H1 (cell line): ENCODE results near the gene ABHD17B. TPM values are rescaled to one million over a fixed set of nuclear protein-coding genes. Genes with fewer than 3 reads are reported as not detected.

Source experiments
- CTCF ChIA-PET: fragments of 300-600 bp; sonication (Branson Sonifier 250); formaldehyde crosslinking; loops from one replicate; lab custom pipeline; 2021; ENCODE audit not compliant: partially characterized antibody; lab: Charles Lee
- POLR2A ChIA-PET: fragments of 300-600 bp; sonication (Branson Sonifier 250); formaldehyde crosslinking; loops from one replicate; lab custom pipeline; 2021; ENCODE audit warnings: inconsistent platforms; ENCODE audit not compliant: partially characterized antibody; lab: Charles Lee
- DNase-seq, 2 experiments: peaks; one replicate each; pipeline versions ENCODE4 v3.0.0 to v3.0.0-alpha.2; 2010 to 2022; ENCODE audit warnings: low spot score in 2 of 2, low read depth in 1 of 2, mixed read lengths in 1 of 2
- FAIRE-seq: peaks from 2 replicates; lab custom pipeline; 2011; peaks lifted over from hg19 to GRCh38; lab: Jason Lieb, UNC
- H2AFZ ChIP-seq: 2 replicates; pipeline ENCODE4 v1.8.1; 2012; ENCODE audit warnings: low read length, inconsistent platforms
- H2AK5ac ChIP-seq: 2 replicates; pipeline ENCODE4 v1.6.1; 2013; ENCODE audit warnings: low read depth, low read length
- H2BK120ac ChIP-seq: replicated peaks from 2 replicates; pipeline ENCODE3; 2013; ENCODE audit warnings: low read depth, low read length, inconsistent platforms
- H2BK12ac ChIP-seq: 2 replicates; pipeline ENCODE4 v1.6.1; 2013; ENCODE audit warnings: low read depth, low read length
- H2BK15ac ChIP-seq: 2 replicates; pipeline ENCODE4 v1.6.1; 2013; ENCODE audit warnings: low read length
- H2BK20ac ChIP-seq: 2 replicates; pipeline ENCODE4 v1.6.1; 2013; ENCODE audit warnings: low read length
- H2BK5ac ChIP-seq: 2 replicates; pipeline ENCODE4 v1.6.1; 2013; ENCODE audit warnings: low read depth, low read length
- H3K14ac ChIP-seq: 2 replicates; pipeline ENCODE4 v1.6.1; 2013; ENCODE audit warnings: inconsistent platforms; ENCODE audit not compliant: insufficient read length
- H3K18ac ChIP-seq: 2 replicates; pipeline ENCODE4 v1.6.1; 2013; ENCODE audit warnings: low read length; ENCODE audit errors: extremely low read depth
- H3K23ac ChIP-seq: 2 replicates; pipeline ENCODE4 v1.6.1; 2013; ENCODE audit warnings: inconsistent platforms; ENCODE audit not compliant: insufficient read length
- H3K23me2 ChIP-seq: 2 replicates; pipeline ENCODE4 v1.6.1; 2013; ENCODE audit warnings: low read depth, low read length
- H3K27ac ChIP-seq: 2 replicates; pipeline ENCODE4 v1.6.1; 2011; ENCODE audit warnings: low read depth, low read length, inconsistent platforms
- H3K27me3 ChIP-seq, 4 experiments: replicated peaks in 1 of 4; 1 replicate in 1 of 4; 2 replicates in 3 of 4; pipeline versions ENCODE4 v1.6.1 to v1.8.1; 2011 to 2013; ENCODE audit warnings: low read length in 3 of 4, mild to moderate bottlenecking in 3 of 4, inconsistent platforms in 2 of 4, mixed read lengths in 2 of 4, moderate library complexity in 1 of 4; ENCODE audit not compliant: control insufficient read depth in 3 of 4, insufficient read depth in 3 of 4; ENCODE audit errors: extremely low read depth in 1 of 4
- H3K36me3 ChIP-seq, 4 experiments: 2 replicates each; pipeline versions ENCODE4 v1.6.1 to v1.8.1; 2011 to 2013; ENCODE audit warnings: mild to moderate bottlenecking in 4 of 4, low read length in 3 of 4, moderate library complexity in 2 of 4, control low read depth in 1 of 4, inconsistent platforms in 1 of 4; ENCODE audit not compliant: insufficient read depth in 4 of 4, control insufficient read depth in 2 of 4
- H3K4ac ChIP-seq: replicated peaks from 2 replicates; pipeline ENCODE3; 2013; ENCODE audit warnings: low read length, low read depth, mixed read lengths, inconsistent platforms; ENCODE audit not compliant: insufficient read length
- H3K4me1 ChIP-seq, 4 experiments: replicated peaks in 1 of 4; 1 replicate in 1 of 4; 2 replicates in 3 of 4; pipeline versions ENCODE4 v1.6.1 to v1.8.1; 2011 to 2013; ENCODE audit warnings: low read length in 3 of 4, inconsistent platforms in 2 of 4, mixed read lengths in 1 of 4; ENCODE audit not compliant: insufficient read depth in 4 of 4, control insufficient read depth in 3 of 4
- H3K4me2 ChIP-seq, 2 experiments: 2 replicates each; pipeline versions ENCODE4 v1.6.1 to v1.8.1; 2011 to 2013; ENCODE audit warnings: low read depth in 2 of 2, low read length in 2 of 2, control low read depth in 1 of 2, inconsistent platforms in 1 of 2, mild to moderate bottlenecking in 1 of 2; ENCODE audit not compliant: insufficient read depth in 1 of 2
- H3K4me3 ChIP-seq, 4 experiments: fragments of 200-600, 300-600 bp in 1 of 4; sonication (generic), shearing (Covaris generic), sonication (Bioruptor Twin) in 1 of 4; 2 replicates each; pipeline versions ENCODE4 v1.5.1 to v1.8.1; 2011 to 2016; ENCODE audit warnings: low read length in 4 of 4, low read depth in 3 of 4, control low read depth in 2 of 4, inconsistent platforms in 2 of 4, mild to moderate bottlenecking in 2 of 4, mixed read lengths in 1 of 4, moderate library complexity in 1 of 4; ENCODE audit not compliant: insufficient read depth in 2 of 4; ENCODE audit errors: extremely low read depth in 1 of 4
- H3K56ac ChIP-seq: replicated peaks from 2 replicates; pipeline ENCODE3; 2013; ENCODE audit warnings: low read depth, mild to moderate bottlenecking, mixed read lengths, low read length, inconsistent platforms; ENCODE audit not compliant: insufficient read length
- H3K79me1 ChIP-seq: 2 replicates; pipeline ENCODE4 v1.6.1; 2013; ENCODE audit warnings: low read depth, low read length, control low read depth
- H3K79me2 ChIP-seq, 2 experiments: 2 replicates each; pipeline versions ENCODE4 v1.6.1 to v1.8.1; 2012 to 2013; ENCODE audit warnings: low read length in 2 of 2, mild to moderate bottlenecking in 2 of 2, inconsistent platforms in 1 of 2; ENCODE audit not compliant: insufficient read depth in 2 of 2, control insufficient read depth in 1 of 2
- H3K9ac ChIP-seq, 4 experiments: replicated peaks in 1 of 4; 1 replicate in 1 of 4; 2 replicates in 3 of 4; pipeline versions ENCODE4 v1.6.1 to v1.8.1; 2011 to 2013; ENCODE audit warnings: low read depth in 3 of 4, low read length in 3 of 4, control low read depth in 2 of 4, mild to moderate bottlenecking in 2 of 4, moderate library complexity in 2 of 4, inconsistent platforms in 1 of 4; ENCODE audit errors: extremely low read depth in 1 of 4
- H3K9me3 ChIP-seq, 2 experiments: 2 replicates each; pipeline versions ENCODE4 v1.6.1 to v1.8.1; 2012 to 2013; ENCODE audit warnings: mild to moderate bottlenecking in 2 of 2, moderate library complexity in 2 of 2, control low read depth in 1 of 2, inconsistent platforms in 1 of 2, low read depth in 1 of 2, low read length in 1 of 2, mixed read lengths in 1 of 2; ENCODE audit not compliant: insufficient read depth in 2 of 2
- H4K20me1 ChIP-seq, 2 experiments: replicated peaks in 1 of 2; 2 replicates each; pipeline versions ENCODE3 to v1.8.1; 2011 to 2013; ENCODE audit warnings: inconsistent platforms in 2 of 2, low read length in 2 of 2, mild to moderate bottlenecking in 1 of 2; ENCODE audit not compliant: insufficient read depth in 2 of 2, control insufficient read depth in 1 of 2
- H4K5ac ChIP-seq: 2 replicates; pipeline ENCODE4 v1.6.1; 2013; ENCODE audit warnings: low read length, low read depth, mixed read lengths, inconsistent platforms; ENCODE audit not compliant: insufficient read length
- H4K8ac ChIP-seq: 2 replicates; pipeline ENCODE4 v1.8.0; 2013; ENCODE audit warnings: mild to moderate bottlenecking, moderate library complexity, low read length, inconsistent platforms; ENCODE audit not compliant: insufficient read depth; ENCODE audit errors: extremely low read depth
- H4K91ac ChIP-seq: replicated peaks from 2 replicates; pipeline ENCODE3; 2013; ENCODE audit warnings: low read length, mixed read lengths, inconsistent platforms; ENCODE audit not compliant: insufficient read length
- CBX8 ChIP-seq: fragments of 300-800, 300-1000 bp; sonication (generic); IDR thresholded peaks from 2 replicates; pipeline ENCODE4 v1.7.1; 2016; ENCODE audit warnings: low read depth, low read length, borderline replicate concordance
- FOSL1 ChIP-seq: IDR thresholded peaks from 2 replicates; pipeline ENCODE4 v1.6.1; 2011; ENCODE audit warnings: mild to moderate bottlenecking, low read depth, low read length, moderate library complexity; ENCODE audit not compliant: insufficient read depth
- JUND ChIP-seq: IDR thresholded peaks from 2 replicates; pipeline ENCODE4 v1.6.1; 2011; ENCODE audit warnings: mild to moderate bottlenecking, improper control_type of control experiment, low read length
- KDM1A ChIP-seq: fragments of 200-600, 300-600 bp; sonication (generic); IDR thresholded peaks from 2 replicates; pipeline ENCODE4 v1.7.1; 2016; ENCODE audit warnings: mild to moderate bottlenecking, low read length, borderline replicate concordance
- NRF1 ChIP-seq: IDR thresholded peaks from 2 replicates; pipeline ENCODE4 v1.6.1; 2011; ENCODE audit warnings: mild to moderate bottlenecking, low read depth, low read length, improper control_type of control experiment
- RAD21 ChIP-seq, 2 experiments: IDR thresholded peaks in 1 of 2; conservative IDR thresholded peaks in 1 of 2; 2 replicates each; pipeline ENCODE4 v1.6.1; 2011; ENCODE audit warnings: low read depth in 2 of 2, low read length in 2 of 2, improper control_type of control experiment in 1 of 2, inconsistent platforms in 1 of 2, mild to moderate bottlenecking in 1 of 2, moderate library complexity in 1 of 2
- SP1 ChIP-seq: IDR thresholded peaks from 2 replicates; pipeline ENCODE4 v1.6.1; 2011; ENCODE audit warnings: low read depth, low read length
- WGBS, 2 experiments: shearing (Covaris generic) in 1 of 2; methylation state at CpG; one replicate each; pipeline versions ENCODE4 v1.1.6 to v1.1.7; 2013 to 2015; ENCODE audit warnings: low lambda C conversion rate in 2 of 2, mixed read lengths in 2 of 2, inconsistent platforms in 1 of 2, low coverage in 1 of 2, missing lambda C conversion rate in 1 of 2; ENCODE audit not compliant: insufficient replicate concordance in 2 of 2, insufficient coverage in 1 of 2, insufficient read length in 1 of 2; ENCODE audit errors: extremely low coverage in 1 of 2, missing lambda C conversion rate in 1 of 2; 5-methylcytosine and 5-hydroxymethylcytosine counted together
- polyA plus RNA-seq, 7 experiments: library from polyadenylated mRNA; depleted of rRNA in 3 of 7; stranded (reverse) in 5 of 7; unstranded in 2 of 7; fragments of >200 nt in 5 of 7; fragments of 200-250 nt in 2 of 7; gene quantifications; 1 replicate in 5 of 7; 2 replicates in 1 of 7; 4 replicates in 1 of 7; pipeline versions ENCODE4 v1.2.1 to v1.2.3, GENCODE V29; 2011 to 2013; ENCODE audit warnings: missing spikeins in 2 of 7, mixed read lengths in 2 of 7
- total RNA-seq: library from RNA; stranded (reverse); fragmentation: NEBNext Ultra II Directional; extraction: Animal tissue kit (Norgen Biotek cat#: 25700); gene quantifications from 2 replicates; pipeline ENCODE4 v1.2.1, GENCODE V29; 2021
- TF ChIP-seq, protein P1 (sequence below), 3 experiments: IDR thresholded peaks; 1 replicate in 2 of 3; 2 replicates in 1 of 3; pipeline versions ENCODE4 v1.5.1 to v1.6.1; 2011; ENCODE audit warnings: low read length in 3 of 3, mild to moderate bottlenecking in 3 of 3, inconsistent platforms in 2 of 3, low read depth in 1 of 3, moderate library complexity in 1 of 3; ENCODE audit not compliant: insufficient read depth in 1 of 3; ENCODE audit errors: control extremely low read depth in 1 of 3
- TF ChIP-seq, protein P2 (sequence below): IDR thresholded peaks from 2 replicates; pipeline ENCODE4 v1.6.1; 2012; ENCODE audit warnings: inconsistent platforms

Gene ABHD17B
- total and polyA plus RNA-seq, 2 of the 8 experiments (the other 6 are each of a cell fraction or from before 2014, with no cell fraction given), result 37.2 to 60.8 TPM

DNA sequence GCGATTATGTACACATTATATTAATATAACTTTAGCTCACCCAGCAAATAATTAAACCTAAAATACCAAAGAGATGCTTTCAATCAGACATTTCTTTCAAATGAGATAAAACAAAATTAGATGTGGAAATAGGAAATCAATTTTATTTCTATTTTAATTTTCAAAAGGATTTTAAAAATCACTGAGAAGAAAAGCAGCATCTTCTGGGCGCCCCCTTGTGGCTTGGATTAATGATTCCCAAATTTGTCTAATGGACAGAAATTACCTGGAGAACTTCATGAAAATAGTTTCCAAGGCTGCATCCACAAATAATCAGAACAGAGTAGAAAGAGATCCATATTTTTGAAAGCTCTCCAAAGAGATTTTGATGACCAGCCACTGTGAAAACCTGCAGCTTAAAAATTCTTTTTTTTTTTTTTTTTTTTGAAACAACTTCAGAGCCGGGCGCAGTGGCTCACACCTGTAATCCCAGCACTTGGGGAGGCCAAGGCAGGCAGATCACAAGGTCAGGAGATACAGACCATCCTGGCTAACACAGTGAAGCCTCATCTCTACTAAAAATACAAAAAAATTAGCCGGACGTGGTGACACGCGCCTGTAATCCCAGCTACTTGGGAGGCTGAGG, 91.8 kb downstream of the ABHD17B start:
- H3K79me1 ChIP-seq, result no peaks in the 10 kb centered on the region
- no peak overlapping the region for H3K27ac ChIP-seq
- TF ChIP-seq JUND (no peak), KDM1A (no peak), NRF1 (no peak), FOSL1 (no peak), RAD21 (IDR thresholded peaks at IDR 0.05 in 1 of 2, conservative IDR thresholded peaks at IDR 0.05 in 1 of 2; ENCODE audit: low read depth in 2 of 2, low read length in 2 of 2) (peak; percentile 50 to 53), CBX8 (no peak), SP1 (no peak)
- TF ChIP-seq, protein P1, sequence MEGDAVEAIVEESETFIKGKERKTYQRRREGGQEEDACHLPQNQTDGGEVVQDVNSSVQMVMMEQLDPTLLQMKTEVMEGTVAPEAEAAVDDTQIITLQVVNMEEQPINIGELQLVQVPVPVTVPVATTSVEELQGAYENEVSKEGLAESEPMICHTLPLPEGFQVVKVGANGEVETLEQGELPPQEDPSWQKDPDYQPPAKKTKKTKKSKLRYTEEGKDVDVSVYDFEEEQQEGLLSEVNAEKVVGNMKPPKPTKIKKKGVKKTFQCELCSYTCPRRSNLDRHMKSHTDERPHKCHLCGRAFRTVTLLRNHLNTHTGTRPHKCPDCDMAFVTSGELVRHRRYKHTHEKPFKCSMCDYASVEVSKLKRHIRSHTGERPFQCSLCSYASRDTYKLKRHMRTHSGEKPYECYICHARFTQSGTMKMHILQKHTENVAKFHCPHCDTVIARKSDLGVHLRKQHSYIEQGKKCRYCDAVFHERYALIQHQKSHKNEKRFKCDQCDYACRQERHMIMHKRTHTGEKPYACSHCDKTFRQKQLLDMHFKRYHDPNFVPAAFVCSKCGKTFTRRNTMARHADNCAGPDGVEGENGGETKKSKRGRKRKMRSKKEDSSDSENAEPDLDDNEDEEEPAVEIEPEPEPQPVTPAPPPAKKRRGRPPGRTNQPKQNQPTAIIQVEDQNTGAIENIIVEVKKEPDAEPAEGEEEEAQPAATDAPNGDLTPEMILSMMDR (IDR thresholded peaks at IDR 0.05; ENCODE audit: control extremely low read depth in 1 of 3, insufficient read depth in 1 of 3, low read depth in 1 of 3, low read length in 3 of 3), result peak in 2 of 3 experiments; percentile 27 to 46; a peak in 2 of 4 replicates
- TF ChIP-seq, protein P2, sequence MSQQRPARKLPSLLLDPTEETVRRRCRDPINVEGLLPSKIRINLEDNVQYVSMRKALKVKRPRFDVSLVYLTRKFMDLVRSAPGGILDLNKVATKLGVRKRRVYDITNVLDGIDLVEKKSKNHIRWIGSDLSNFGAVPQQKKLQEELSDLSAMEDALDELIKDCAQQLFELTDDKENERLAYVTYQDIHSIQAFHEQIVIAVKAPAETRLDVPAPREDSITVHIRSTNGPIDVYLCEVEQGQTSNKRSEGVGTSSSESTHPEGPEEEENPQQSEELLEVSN, result no peak
- no peak overlapping the region for H3K9ac ChIP-seq
- H3K4ac ChIP-seq, result no peak overlapping the region
- no peak overlapping the region for H4K8ac ChIP-seq
- H3K36me3 ChIP-seq, result no peaks in the 10 kb centered on the region
- 84% methylated on average over 8 of the region's 8 CpGs; no CpG with 5 or more reads in 1 of the 2 experiments for WGBS, 2 experiments
- no peak overlapping the region for H2BK15ac ChIP-seq
- H3K4me3 ChIP-seq, result no peak overlapping the region
- no peaks in the 10 kb centered on the region for H4K20me1 ChIP-seq
- no peak overlapping the region for H3K18ac ChIP-seq
- no peak overlapping the region for H4K5ac ChIP-seq
- no peak for DNase-seq
- no peak overlapping the region for H2BK12ac ChIP-seq
- no peaks in the 10 kb centered on the region for H3K27me3 ChIP-seq
- no peak overlapping the region for H2AFZ ChIP-seq
- no peak overlapping the region for H3K23ac ChIP-seq
- H3K79me2 ChIP-seq, result no peaks in the 10 kb centered on the region
- H3K14ac ChIP-seq, result no peak overlapping the region
- CTCF ChIA-PET, result interaction anchor here (0.6 to 5.4 kb wide), 50 partner anchors 8 to 557 kb away, joined by 3 to 48 read pairs (median 4); no protein-coding TSS in a partner anchor
- H3K4me1 ChIP-seq, result peaks cover 0 to 8% (median 1%) of the 10 kb centered on the region in 4 experiments; a peak in 3 of 7 replicates
- no peaks in the 10 kb centered on the region for H3K9me3 ChIP-seq
- no peak overlapping the region for H4K91ac ChIP-seq
- H2BK5ac ChIP-seq, result no peak overlapping the region
- no peaks in the 10 kb centered on the region for H3K23me2 ChIP-seq
- POLR2A ChIA-PET, result no interaction called here
- H3K56ac ChIP-seq, result no peak overlapping the region
- H2BK120ac ChIP-seq, result no peak overlapping the region
- no peak overlapping the region for H2AK5ac ChIP-seq
- FAIRE-seq, result no peak
- no peak overlapping the region for H3K4me2 ChIP-seq
- no peak overlapping the region for H2BK20ac ChIP-seq
